Measurements from ENCODE around the gene ENDOG.

- TF ChIP-seq POLR2AphosphoS5 (IDR thresholded peaks at IDR 0.05; ENCODE audit: low read depth, low read length) (no peak), TAF1 (IDR thresholded peaks at IDR 0.05; ENCODE audit: borderline replicate concordance, insufficient read depth, low read length) (no peak)
Measured at GRCh38 chr9:128819716-128820664, 1.7 kb downstream of the ENDOG start.
